ENCODE results near the gene ZFYVE9.

The ZFYVE9 gene

DNA sequence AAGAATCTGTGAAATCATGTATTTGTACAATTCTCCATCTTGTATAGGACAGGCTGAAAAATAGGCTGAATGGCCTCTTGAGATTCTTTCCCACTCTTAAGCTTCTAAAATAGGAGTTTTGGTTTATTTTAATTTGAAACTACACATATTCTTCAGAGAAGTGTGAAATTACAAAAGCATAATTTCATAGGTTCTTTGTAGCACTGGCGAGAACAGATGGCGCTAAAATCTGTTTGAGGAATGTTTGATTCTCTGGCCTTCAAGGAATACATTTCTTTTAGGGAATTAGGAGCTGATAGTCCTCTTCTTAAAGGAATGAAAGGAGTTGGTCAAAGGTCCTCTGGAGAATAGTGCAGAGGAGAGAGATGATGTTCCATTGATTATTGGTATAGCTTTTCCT is 179.2 kb downstream of the ZFYVE9 start:
- TF ChIP-seq MYC (IDR thresholded peaks at IDR 0.05; ENCODE audit: low read depth, low read length), result no peak
- TF ChIP-seq, protein P1, sequence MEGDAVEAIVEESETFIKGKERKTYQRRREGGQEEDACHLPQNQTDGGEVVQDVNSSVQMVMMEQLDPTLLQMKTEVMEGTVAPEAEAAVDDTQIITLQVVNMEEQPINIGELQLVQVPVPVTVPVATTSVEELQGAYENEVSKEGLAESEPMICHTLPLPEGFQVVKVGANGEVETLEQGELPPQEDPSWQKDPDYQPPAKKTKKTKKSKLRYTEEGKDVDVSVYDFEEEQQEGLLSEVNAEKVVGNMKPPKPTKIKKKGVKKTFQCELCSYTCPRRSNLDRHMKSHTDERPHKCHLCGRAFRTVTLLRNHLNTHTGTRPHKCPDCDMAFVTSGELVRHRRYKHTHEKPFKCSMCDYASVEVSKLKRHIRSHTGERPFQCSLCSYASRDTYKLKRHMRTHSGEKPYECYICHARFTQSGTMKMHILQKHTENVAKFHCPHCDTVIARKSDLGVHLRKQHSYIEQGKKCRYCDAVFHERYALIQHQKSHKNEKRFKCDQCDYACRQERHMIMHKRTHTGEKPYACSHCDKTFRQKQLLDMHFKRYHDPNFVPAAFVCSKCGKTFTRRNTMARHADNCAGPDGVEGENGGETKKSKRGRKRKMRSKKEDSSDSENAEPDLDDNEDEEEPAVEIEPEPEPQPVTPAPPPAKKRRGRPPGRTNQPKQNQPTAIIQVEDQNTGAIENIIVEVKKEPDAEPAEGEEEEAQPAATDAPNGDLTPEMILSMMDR (IDR thresholded peaks at IDR 0.05; ENCODE audit: low read depth, low read length), result no peak
- TF ChIP-seq, protein P2, sequence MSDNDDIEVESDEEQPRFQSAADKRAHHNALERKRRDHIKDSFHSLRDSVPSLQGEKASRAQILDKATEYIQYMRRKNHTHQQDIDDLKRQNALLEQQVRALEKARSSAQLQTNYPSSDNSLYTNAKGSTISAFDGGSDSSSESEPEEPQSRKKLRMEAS (IDR thresholded peaks at IDR 0.05; ENCODE audit: low read depth, low read length), result no peak
- no peak for TF ChIP-seq POLR2A (IDR thresholded peaks at IDR 0.05; ENCODE audit: extremely low read depth, insufficient read length)

DNA sequence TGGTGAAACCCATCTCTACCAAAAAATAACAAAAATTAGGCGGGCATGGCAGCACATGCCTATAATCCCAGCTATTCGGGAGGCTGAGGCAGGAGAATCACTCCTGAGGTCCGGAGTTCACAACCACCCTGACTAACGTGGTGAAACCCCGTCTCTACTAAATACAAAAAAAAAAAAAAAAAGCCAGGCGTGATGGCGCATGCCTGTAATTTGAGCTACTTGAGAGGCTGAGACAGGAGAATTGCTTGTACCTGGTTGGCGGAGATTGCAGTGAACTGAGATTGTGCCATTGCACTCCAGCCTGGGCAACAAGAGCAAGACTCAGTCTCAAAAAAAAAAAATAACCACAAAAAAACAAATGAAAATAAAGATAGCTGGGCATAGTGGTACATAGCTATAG is 181.8 kb downstream of the ZFYVE9 start:
- DNase-seq (ENCODE audit: low read depth), result no peak
- TF ChIP-seq MYC (IDR thresholded peaks at IDR 0.05; ENCODE audit: low read depth, low read length), result no peak
- H3K4me3 ChIP-seq (ENCODE audit: low read depth, low read length), result no peak overlapping the region

More for the DNA sequence above, 179.2 kb downstream of the ZFYVE9 start:
- DNase-seq (ENCODE audit: low read depth), result no peak
- no peak overlapping the region for H3K4me3 ChIP-seq (ENCODE audit: low read depth, low read length)

GRCh38 chr1:52325786-52326185 is 183.9 kb downstream of the ZFYVE9 start:
- H3K4me3 ChIP-seq (ENCODE audit: low read depth, low read length), result no peak overlapping the region
- TF ChIP-seq, protein P2 (IDR thresholded peaks at IDR 0.05; ENCODE audit: low read depth, low read length), result no peak
- TF ChIP-seq MYC (IDR thresholded peaks at IDR 0.05; ENCODE audit: low read depth, low read length) (no peak), POLR2A (IDR thresholded peaks at IDR 0.05; ENCODE audit: extremely low read depth, insufficient read length) (no peak)
- TF ChIP-seq, protein P1 (IDR thresholded peaks at IDR 0.05; ENCODE audit: low read depth, low read length), result no peak
- no peak for DNase-seq (ENCODE audit: low read depth)

GRCh38 chr1:52328615-52329014 is 186.7 kb downstream of the ZFYVE9 start:
- DNase-seq (ENCODE audit: low read depth), result no peak
- TF ChIP-seq POLR2A (IDR thresholded peaks at IDR 0.05; ENCODE audit: extremely low read depth, insufficient read length), result no peak
- TF ChIP-seq, protein P2 (IDR thresholded peaks at IDR 0.05; ENCODE audit: low read depth, low read length), result no peak
- TF ChIP-seq, protein P1 (IDR thresholded peaks at IDR 0.05; ENCODE audit: low read depth, low read length), result no peak
- TF ChIP-seq MYC (IDR thresholded peaks at IDR 0.05; ENCODE audit: low read depth, low read length), result no peak
- no peak overlapping the region for H3K4me3 ChIP-seq (ENCODE audit: low read depth, low read length)

- H3K4me3 ChIP-seq (ENCODE audit: low read depth, low read length), result no peak overlapping the region
- no peak for DNase-seq (ENCODE audit: low read depth)
- TF ChIP-seq MYC (IDR thresholded peaks at IDR 0.05; ENCODE audit: low read depth, low read length), result no peak
- TF ChIP-seq POLR2A (IDR thresholded peaks at IDR 0.05; ENCODE audit: extremely low read depth, insufficient read length), result no peak
- TF ChIP-seq, protein P1 (IDR thresholded peaks at IDR 0.05; ENCODE audit: low read depth, low read length), result no peak
- TF ChIP-seq, protein P2 (IDR thresholded peaks at IDR 0.05; ENCODE audit: low read depth, low read length), result no peak
These were observed 190.5 kb downstream of the ZFYVE9 start for GRCh38 chr1:52332411-52332810.

DNA sequence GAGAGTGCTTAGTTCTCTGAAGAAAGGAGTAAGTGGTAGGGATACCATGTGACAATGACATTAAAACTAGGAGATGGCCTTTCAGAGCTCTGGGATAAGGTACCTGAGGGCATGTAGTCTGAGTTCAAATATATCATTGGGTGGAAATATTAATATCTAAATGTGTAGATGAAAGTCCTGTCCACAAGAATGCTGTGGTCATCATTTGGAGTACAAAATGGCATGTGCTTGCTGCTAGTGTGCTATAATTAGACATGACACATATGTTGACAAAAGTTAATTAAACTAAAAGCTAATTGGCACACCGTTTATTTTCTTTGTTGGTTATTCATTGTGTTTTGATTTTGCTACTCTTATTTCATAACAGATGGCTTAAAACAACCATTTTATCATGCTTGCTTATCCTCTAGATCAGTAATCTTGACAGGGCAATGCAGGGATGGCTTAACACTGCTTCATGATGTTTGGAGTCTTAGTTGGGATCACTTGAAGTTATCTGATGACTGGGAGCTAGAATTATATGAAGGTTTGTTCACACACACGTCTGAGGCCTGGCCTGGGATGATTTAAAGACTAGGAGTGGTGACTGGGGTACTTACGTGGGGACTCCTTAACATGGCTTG is 193.1 kb downstream of the ZFYVE9 start:
- TF ChIP-seq POLR2A (IDR thresholded peaks at IDR 0.05; ENCODE audit: extremely low read depth, insufficient read length) (no peak), MYC (IDR thresholded peaks at IDR 0.05; ENCODE audit: low read depth, low read length) (no peak)
- TF ChIP-seq, protein P2 (IDR thresholded peaks at IDR 0.05; ENCODE audit: low read depth, low read length), result no peak
- TF ChIP-seq, protein P1 (IDR thresholded peaks at IDR 0.05; ENCODE audit: low read depth, low read length), result no peak
- no peak overlapping the region for H3K4me3 ChIP-seq (ENCODE audit: low read depth, low read length)
- DNase-seq (ENCODE audit: low read depth), result no peak

Data from NB4 (cell line).